ENCODE results near the gene DIS3L2.

Gene DIS3L2

GRCh38 chr2:232058931-232059330 is 97.4 kb downstream of the DIS3L2 start:
- H3K79me2 ChIP-seq (ENCODE audit: low read length): no peaks in the 10 kb centered on the region; the same call in 1 of the 2 replicates
- H3K4me2 ChIP-seq (ENCODE audit: low read length): no peak overlapping the region
- H3K4me3 ChIP-seq (ENCODE audit: low read length): no peak overlapping the region
- TF ChIP-seq EZH2phosphoT487 (IDR thresholded peaks at IDR 0.05; ENCODE audit: low read depth): no peak
- TF ChIP-seq CTCF (IDR thresholded peaks at IDR 0.05; ENCODE audit: low read depth, low read length): no peak
- H3K27ac ChIP-seq (ENCODE audit: low read length): no peak overlapping the region
- H3K4me1 ChIP-seq (ENCODE audit: low read length): peaks cover 2% of the 10 kb centered on the region; the same call in 1 of the 2 replicates
- H3K27me3 ChIP-seq (ENCODE audit: low read depth, low read length): no peaks in the 10 kb centered on the region
- H4K20me1 ChIP-seq (ENCODE audit: insufficient read depth, low read length): no peaks in the 10 kb centered on the region
- H3K36me3 ChIP-seq (replicated peaks; ENCODE audit: low read depth, low read length): no peaks in the 10 kb centered on the region
- no peak overlapping the region for H2AFZ ChIP-seq (ENCODE audit: low read depth, low read length)
- no peak overlapping the region for H3K9ac ChIP-seq (ENCODE audit: low read length)
- no peaks in the 10 kb centered on the region for H3K9me3 ChIP-seq (ENCODE audit: insufficient read depth, low read length)

GRCh38 chr2:232061265-232061664 is 99.8 kb downstream of the DIS3L2 start:
- Histone ChIP-seq H4K20me1 (ENCODE audit: insufficient read depth, low read length) (no peaks in the 10 kb centered on the region), H3K4me1 (ENCODE audit: low read length) (no peaks in the 10 kb centered on the region), H3K79me2 (ENCODE audit: low read length) (no peaks in the 10 kb centered on the region; the same call in 1 of the 2 replicates), H3K9ac (ENCODE audit: low read length) (no peak overlapping the region), H3K4me3 (ENCODE audit: low read length) (no peak overlapping the region), H3K9me3 (ENCODE audit: insufficient read depth, low read length) (no peaks in the 10 kb centered on the region), H2AFZ (ENCODE audit: low read depth, low read length) (no peak overlapping the region), H3K4me2 (ENCODE audit: low read length) (no peak overlapping the region), H3K27me3 (ENCODE audit: low read depth, low read length) (no peaks in the 10 kb centered on the region), H3K27ac (ENCODE audit: low read length) (no peak overlapping the region), H3K36me3 (replicated peaks; ENCODE audit: low read depth, low read length) (no peaks in the 10 kb centered on the region)
- TF ChIP-seq CTCF (IDR thresholded peaks at IDR 0.05; ENCODE audit: low read depth, low read length) (no peak), EZH2phosphoT487 (IDR thresholded peaks at IDR 0.05; ENCODE audit: low read depth) (no peak)

GRCh38 chr2:232073026-232073425 is 111.5 kb downstream of the DIS3L2 start:
- no peak overlapping the region for H3K4me2 ChIP-seq (ENCODE audit: low read length)
- H3K9me3 ChIP-seq (ENCODE audit: insufficient read depth, low read length): no peaks in the 10 kb centered on the region
- no peaks in the 10 kb centered on the region for H3K4me1 ChIP-seq (ENCODE audit: low read length)
- no peak overlapping the region for H3K9ac ChIP-seq (ENCODE audit: low read length)
- H3K27ac ChIP-seq (ENCODE audit: low read length): no peak overlapping the region
- H2AFZ ChIP-seq (ENCODE audit: low read depth, low read length): no peak overlapping the region
- no peak overlapping the region for H3K4me3 ChIP-seq (ENCODE audit: low read length)
- H3K27me3 ChIP-seq (ENCODE audit: low read depth, low read length): no peaks in the 10 kb centered on the region
- H3K79me2 ChIP-seq (ENCODE audit: low read length): no peaks in the 10 kb centered on the region
- TF ChIP-seq EZH2phosphoT487 (IDR thresholded peaks at IDR 0.05; ENCODE audit: low read depth) (no peak), CTCF (IDR thresholded peaks at IDR 0.05; ENCODE audit: low read depth, low read length) (no peak)
- H3K36me3 ChIP-seq (replicated peaks; ENCODE audit: low read depth, low read length): no peaks in the 10 kb centered on the region
- H4K20me1 ChIP-seq (ENCODE audit: insufficient read depth, low read length): no peaks in the 10 kb centered on the region

- no peaks in the 10 kb centered on the region for H4K20me1 ChIP-seq (ENCODE audit: insufficient read depth, low read length)
- no peak overlapping the region for H3K4me3 ChIP-seq (ENCODE audit: low read length)
- no peaks in the 10 kb centered on the region for H3K79me2 ChIP-seq (ENCODE audit: low read length)
- no peaks in the 10 kb centered on the region for H3K36me3 ChIP-seq (replicated peaks; ENCODE audit: low read depth, low read length)
- no peak overlapping the region for H2AFZ ChIP-seq (ENCODE audit: low read depth, low read length)
- H3K9ac ChIP-seq (ENCODE audit: low read length): no peak overlapping the region
- no peaks in the 10 kb centered on the region for H3K27me3 ChIP-seq (ENCODE audit: low read depth, low read length)
- no peak overlapping the region for H3K4me2 ChIP-seq (ENCODE audit: low read length)
- H3K9me3 ChIP-seq (ENCODE audit: insufficient read depth, low read length): no peaks in the 10 kb centered on the region
- TF ChIP-seq CTCF (IDR thresholded peaks at IDR 0.05; ENCODE audit: low read depth, low read length): no peak
- no peak for TF ChIP-seq EZH2phosphoT487 (IDR thresholded peaks at IDR 0.05; ENCODE audit: low read depth)
- no peak overlapping the region for H3K27ac ChIP-seq (ENCODE audit: low read length)
- H3K4me1 ChIP-seq (ENCODE audit: low read length): no peaks in the 10 kb centered on the region
Observed at GRCh38 chr2:232073699-232074098, 112.2 kb downstream of the DIS3L2 start.

All from OCI-LY3 (cell line).